Activated CD4-positive, alpha-beta T cell treated with anti-CD3 and anti-CD28 coated beads, Interleukin-2, Interleukin-6, amounts not matched to agents 100 ng/mL and 50 ng/mL, durations not matched to agents 16 hours and 8 hours (primary cell): ENCODE results near the gene IQGAP3.

Experiments
- DNase-seq: peaks from one replicate; pipeline ENCODE4 v3.0.0-alpha.2; 2020

IQGAP3 gene

GRCh38 chr1:156477526-156478249, 94.7 kb downstream of the IQGAP3 start:
- no peak for DNase-seq

GRCh38 chr1:156476501-156477298, 95.7 kb downstream of the IQGAP3 start:
- DNase-seq, result peak; percentile 48

DNA sequence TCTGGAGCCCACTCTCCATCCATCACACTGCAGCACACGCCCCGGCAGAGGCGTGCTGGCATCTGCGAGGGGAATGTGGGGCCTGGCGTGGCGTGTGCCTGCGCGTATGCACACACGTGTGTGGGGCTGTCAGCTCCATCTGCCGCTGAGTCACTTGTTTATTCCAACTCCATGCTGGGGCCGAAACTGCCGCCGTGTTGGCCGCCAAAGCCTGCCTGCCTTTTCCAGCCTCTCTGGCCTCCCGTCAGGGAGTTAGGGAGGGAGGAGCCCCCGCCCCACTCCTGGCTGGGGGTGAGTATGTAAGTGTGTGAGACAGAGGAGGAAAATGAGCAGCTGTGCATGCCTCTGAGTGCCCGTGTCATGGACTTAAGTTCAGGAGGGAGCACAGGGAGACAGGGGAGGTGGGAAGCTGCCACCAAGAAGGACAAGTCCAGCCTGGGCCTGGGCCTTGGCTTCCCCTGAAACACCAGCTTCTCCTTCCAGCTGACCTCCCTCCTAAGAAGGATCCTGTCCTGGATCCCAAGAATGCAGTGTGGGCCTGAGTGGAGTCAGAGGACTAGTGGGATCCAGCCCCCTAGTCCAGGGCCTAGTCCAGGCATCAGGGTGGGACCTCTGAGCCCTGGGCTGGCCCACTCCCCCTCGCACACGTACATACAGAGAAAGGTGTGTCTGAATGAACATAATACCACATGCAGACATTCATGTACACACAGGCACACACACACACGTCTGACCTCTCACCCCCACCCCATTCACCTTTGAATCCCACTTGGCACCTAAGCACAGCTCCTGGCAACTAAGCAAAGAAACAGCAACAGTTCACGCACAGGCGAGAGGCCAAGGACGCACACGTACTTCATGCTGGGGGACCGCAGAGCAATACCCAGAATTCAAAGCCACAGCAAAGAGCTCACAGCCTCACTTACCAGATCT, 96.5 kb downstream of the IQGAP3 start:
- DNase-seq, result no peak
